Coronary artery (tissue), 2 donors: ENCODE measurements around the gene CYP4F2.
"Not testable (repeated sequence)": the region's sequence is repeated elsewhere in the genome, so short reads cannot be mapped to it uniquely, and the experiment has no call there.

Source experiments
- DNase-seq: peaks from one replicate; pipeline ENCODE4 v3.0.0-alpha.2; 2017; ENCODE audit warnings: low spot score
- H3K27ac ChIP-seq, 2 donors: fragments of 200-600 bp; sonication (generic); one replicate each; pipeline ENCODE4 v1.5.1; 2016 to 2019
- H3K4me3 ChIP-seq: fragments of 200-600 bp; sonication (generic); 2 replicates; pipeline ENCODE4 v1.5.1; 2016; ENCODE audit warnings: mild to moderate bottlenecking, moderate library complexity
- CTCF ChIP-seq: fragments of 200-600 bp; sonication (generic); IDR thresholded peaks from one replicate; pipeline ENCODE4 v1.5.1; 2019; ENCODE audit warnings: antibody characterized with exemption

CYP4F2 gene

GRCh38 chr19:15829306-15829698 is 68.6 kb downstream of the CYP4F2 start:
- no peak for TF ChIP-seq CTCF
- no peak for DNase-seq
- Histone ChIP-seq H3K4me3 (no peak overlapping the region), H3K27ac (no peak overlapping the region)

GRCh38 chr19:15828611-15829305 is 69.1 kb downstream of the CYP4F2 start:
- not testable (repeated sequence) for DNase-seq, H3K4me3 ChIP-seq, H3K27ac ChIP-seq

GRCh38 chr19:15828121-15828610 is 69.7 kb downstream of the CYP4F2 start:
- no peak for DNase-seq
- no peak overlapping the region for H3K4me3 ChIP-seq
- no peak overlapping the region for H3K27ac ChIP-seq
- TF ChIP-seq CTCF: no peak
